HCT116 (cell line): ENCODE results near the gene RAP1A. TPM values are rescaled to one million over a fixed set of nuclear protein-coding genes. Genes with fewer than 3 reads are reported as not detected.

Source experiments
- ATAC-seq: fragments of 200-7000 bp; cut with Tn5 transposase; 2 replicates; pipeline ENCODE4 v1.9.1; 2020; ENCODE audit warnings: mild to moderate bottlenecking, moderate library complexity
- BruUV-seq: library from RNA; stranded (reverse); fragments of 400-500 nt; replicated peaks from 2 replicates; lab custom pipeline; 2021; lab: Mats Ljungman, UMichigan
- CTCF ChIA-PET: fragments of 300-600 bp; sonication (Branson Sonifier 250); formaldehyde crosslinking; loops from one replicate; lab custom pipeline; 2021; ENCODE audit warnings: antibody characterized with exemption; lab: Charles Lee
- POLR2A ChIA-PET: fragments of 300-600, 350-600 bp; sonication (Branson Sonifier 250); formaldehyde crosslinking; loops from one replicate; lab custom pipeline; 2021; ENCODE audit warnings: antibody characterized with exemption; lab: Charles Lee
- RAD21 ChIA-PET, 2 experiments: fragments of 300-600 bp; sonication (Branson Sonifier 250); formaldehyde crosslinking; loops; one replicate each; lab custom pipeline; 2023; ENCODE audit warnings: low total read pairs in 2 of 2; ENCODE audit not compliant: uncharacterized antibody in 2 of 2, unreplicated experiment in 2 of 2, low non-redundant PET in 1 of 2; lab: Charles Lee
- DNase-seq: peaks from one replicate; pipeline ENCODE4 v3.0.0-alpha.2; 2010; ENCODE audit warnings: low read depth, low spot score
- H2AFZ ChIP-seq: fragments of 200-600 bp; shearing (Covaris generic), sonication (generic); 2 replicates; pipeline ENCODE4 v1.6.1; 2017; ENCODE audit warnings: low read depth, mixed run types, mixed read lengths, antibody characterized with exemption, low read length; ENCODE audit not compliant: poor library complexity, severe bottlenecking
- H3K27ac ChIP-seq: 2 replicates; pipeline ENCODE4 v1.5.1; 2012; ENCODE audit warnings: low read depth, low read length
- H3K27me3 ChIP-seq: fragments of 200-600 bp; sonication (generic); 2 replicates; pipeline ENCODE4 v1.6.1; 2016; ENCODE audit warnings: mixed run types, low read length, mixed read lengths; ENCODE audit not compliant: insufficient read depth
- H3K36me3 ChIP-seq, 2 experiments: fragments of 200-500 bp in 1 of 2; fragments of 200-600 bp in 1 of 2; sonication (Bioruptor generic) in 1 of 2; sonication (generic) in 1 of 2; 2 replicates each; pipeline versions ENCODE4 v1.5.1 to v1.6.1; 2014 to 2016; ENCODE audit warnings: low read length in 2 of 2, inconsistent platforms in 1 of 2, mixed read lengths in 1 of 2, mixed run types in 1 of 2; ENCODE audit not compliant: insufficient read depth in 2 of 2, control insufficient read depth in 1 of 2
- H3K4me1 ChIP-seq, 2 experiments: fragments of 200-600 bp in 1 of 2; sonication (generic) in 1 of 2; 2 replicates each; pipeline versions ENCODE4 v1.5.1 to v1.6.1; 2012 to 2017; ENCODE audit warnings: low read length in 2 of 2, inconsistent platforms in 1 of 2, mild to moderate bottlenecking in 1 of 2, mixed read lengths in 1 of 2, mixed run types in 1 of 2, moderate library complexity in 1 of 2; ENCODE audit not compliant: insufficient read depth in 2 of 2, control insufficient read depth in 1 of 2
- H3K4me2 ChIP-seq: fragments of 200-600 bp; sonication (generic); 2 replicates; pipeline ENCODE4 v1.6.1; 2017; ENCODE audit warnings: mixed run types, low read length, mixed read lengths
- H3K4me3 ChIP-seq, 2 experiments: fragments of 200-600 bp in 1 of 2; sonication (generic) in 1 of 2; replicated peaks in 1 of 2; 2 replicates each; pipeline ENCODE4 v1.5.1; 2011 to 2016; ENCODE audit warnings: low read length in 2 of 2, control low read depth in 1 of 2, low read depth in 1 of 2, mild to moderate bottlenecking in 1 of 2, mixed read lengths in 1 of 2, mixed run types in 1 of 2
- H3K79me2 ChIP-seq: fragments of 200-600 bp; sonication (generic); 2 replicates; pipeline ENCODE4 v1.6.1; 2017; ENCODE audit warnings: mild to moderate bottlenecking, mixed run types, low read length, moderate library complexity, mixed read lengths; ENCODE audit not compliant: insufficient read depth
- H3K9ac ChIP-seq: fragments of 200-600 bp; sonication (generic); 2 replicates; pipeline ENCODE4 v1.6.1; 2016; ENCODE audit warnings: low read length, mixed read lengths
- H3K9me2 ChIP-seq: fragments of 200-600 bp; sonication (generic), shearing (Covaris generic); 2 replicates; pipeline ENCODE4 v1.6.1; 2017; ENCODE audit warnings: mixed run types, mild to moderate bottlenecking, moderate library complexity; ENCODE audit not compliant: insufficient read depth
- H3K9me3 ChIP-seq, 2 experiments: fragments of 200-500 bp in 1 of 2; fragments of 200-600 bp in 1 of 2; sonication (Bioruptor generic) in 1 of 2; sonication (generic) in 1 of 2; 2 replicates each; pipeline ENCODE4 v1.6.1; 2014 to 2017; ENCODE audit warnings: low read length in 2 of 2, mixed read lengths in 2 of 2, inconsistent platforms in 1 of 2, low read depth in 1 of 2, mild to moderate bottlenecking in 1 of 2, mixed run types in 1 of 2, moderate library complexity in 1 of 2; ENCODE audit not compliant: control insufficient read depth in 1 of 2, insufficient read depth in 1 of 2
- H4K20me1 ChIP-seq: fragments of 200-600 bp; sonication (generic), shearing (Covaris generic); 2 replicates; pipeline ENCODE4 v1.6.1; 2017; ENCODE audit warnings: mixed run types, mild to moderate bottlenecking, moderate library complexity; ENCODE audit not compliant: insufficient read depth
- CBX3 ChIP-seq: IDR thresholded peaks from 2 replicates; pipeline ENCODE4 v1.6.1; 2012; ENCODE audit warnings: low read depth
- CEBPB ChIP-seq: IDR thresholded peaks from 2 replicates; pipeline ENCODE4 v1.6.1; 2012; ENCODE audit warnings: low read depth
- ELF1 ChIP-seq: IDR thresholded peaks from 2 replicates; pipeline ENCODE4 v1.6.1; 2012; ENCODE audit warnings: low read depth, borderline replicate concordance
- EZH2 ChIP-seq: fragments of 200-600 bp; sonication (generic); IDR thresholded peaks from 2 replicates; pipeline ENCODE4 v1.6.1; 2017; ENCODE audit warnings: antibody characterized with exemption, mixed run types
- FOSL1 ChIP-seq: IDR thresholded peaks from 2 replicates; pipeline ENCODE4 v1.6.1; 2012; ENCODE audit warnings: low read depth
- JUND ChIP-seq: IDR thresholded peaks from 2 replicates; pipeline ENCODE4 v1.6.1; 2012
- MAX ChIP-seq: IDR thresholded peaks from 2 replicates; pipeline ENCODE4 v1.6.1; 2012
- POLR2AphosphoS5 ChIP-seq: IDR thresholded peaks from 2 replicates; pipeline ENCODE4 v1.6.1; 2011; ENCODE audit warnings: mild to moderate bottlenecking, low read depth, low read length, moderate library complexity
- RAD21 ChIP-seq: IDR thresholded peaks from 2 replicates; pipeline ENCODE4 v1.6.1; 2012; ENCODE audit warnings: low read depth, mild to moderate bottlenecking
- SRF ChIP-seq: IDR thresholded peaks from 2 replicates; pipeline ENCODE4 v1.6.1; 2012; ENCODE audit warnings: low read depth
- YY1 ChIP-seq: IDR thresholded peaks from 2 replicates; pipeline ENCODE4 v1.6.1; 2011; ENCODE audit warnings: low read length, low read depth, moderate library complexity, mild to moderate bottlenecking; ENCODE audit not compliant: insufficient replicate concordance; ENCODE audit errors: extremely low read depth
- ZFX ChIP-seq: fragments of 450-650 bp; IDR thresholded peaks from 2 replicates; pipeline ENCODE4 v1.6.1; 2017
- intact Hi-C: fragments of 100-400 bp; cut with micrococcal nuclease; formaldehyde crosslinking; loops from 2 replicates; pipeline ENCODE4 v1.10.0; 2022
- total RNA-seq: library from RNA; stranded (reverse); gene quantifications from one replicate; pipeline ENCODE4 v1.2.1, GENCODE V29; 2021; ENCODE audit not compliant: unreplicated experiment
- TF ChIP-seq, protein P1 (sequence below), 3 experiments: fragments of 200-600 bp in 1 of 3; sonication (generic) in 1 of 3; IDR thresholded peaks in 2 of 3; conservative IDR thresholded peaks in 1 of 3; 2 replicates each; pipeline ENCODE4 v1.5.1; 2012 to 2017; ENCODE audit warnings: low read depth in 2 of 3, low read length in 2 of 3, antibody characterized with exemption in 1 of 3, borderline replicate concordance in 1 of 3, control low read depth in 1 of 3, mild to moderate bottlenecking in 1 of 3, mixed read lengths in 1 of 3, mixed run types in 1 of 3, moderate library complexity in 1 of 3; ENCODE audit not compliant: insufficient read depth in 1 of 3

Gene RAP1A
- total RNA-seq, 1 experiment from 2014 or later = 46.2 TPM

DNA sequence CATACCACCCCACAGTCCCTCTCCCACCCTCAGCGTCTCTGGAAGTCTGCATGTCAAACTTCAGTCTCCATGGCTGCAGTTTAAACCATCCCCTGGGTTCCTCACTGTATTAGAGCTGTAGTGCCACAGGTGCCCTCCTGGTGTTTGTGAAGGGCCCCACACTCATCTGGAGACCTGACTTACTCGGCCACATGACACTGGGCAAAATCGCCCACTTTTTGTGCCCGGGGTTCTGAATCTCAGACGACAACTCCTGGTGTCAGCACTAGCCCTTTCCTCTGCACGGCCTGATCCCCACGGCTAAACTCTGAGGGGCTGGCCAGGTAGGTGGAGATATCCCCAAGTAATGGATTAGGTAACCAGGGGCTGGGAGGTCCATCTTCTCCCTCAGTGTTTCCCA lies 113.1 kb downstream of the RAP1A start:
- H4K20me1 ChIP-seq = no peaks in the 10 kb centered on the region
- H3K9me3 ChIP-seq = no peaks in the 10 kb centered on the region
- no peak overlapping the region for H3K27ac ChIP-seq
- ChIA-PET CTCF (no interaction called here), RAD21 (no interaction called here), POLR2A (no interaction called here)
- H3K79me2 ChIP-seq = no peaks in the 10 kb centered on the region
- no peaks in the 10 kb centered on the region for H3K27me3 ChIP-seq
- no peak for DNase-seq
- intact Hi-C loops = no loop called here
- no peak overlapping the region for H3K4me2 ChIP-seq
- no peaks in the 10 kb centered on the region for H3K9me2 ChIP-seq
- no peak overlapping the region for H3K4me3 ChIP-seq
- no peak overlapping the region for H3K9ac ChIP-seq
- H3K36me3 ChIP-seq = no peaks in the 10 kb centered on the region
- ATAC-seq = no peak; the same call in 1 of the 2 replicates
- no peak overlapping the region for H2AFZ ChIP-seq
- TF ChIP-seq CEBPB = no peak
- peaks cover 4 to 5% of the 10 kb centered on the region in 2 experiments; a peak in 3 of 4 replicates for H3K4me1 ChIP-seq
- no TSS peak for BruUV-seq

GRCh38 chr1:111733183-111733991 lies 113.8 kb downstream of the RAP1A start:
- no peak for TF ChIP-seq MAX
- no peak for TF ChIP-seq ELF1
- TF ChIP-seq RAD21 = no peak
- TF ChIP-seq CBX3 = no peak
- TF ChIP-seq ZFX = no peak
- no peak for TF ChIP-seq POLR2AphosphoS5
- no peak for TF ChIP-seq JUND
- TF ChIP-seq EZH2 = no peak
- TF ChIP-seq YY1 = no peak
- TF ChIP-seq SRF = no peak
- TF ChIP-seq, protein P1, sequence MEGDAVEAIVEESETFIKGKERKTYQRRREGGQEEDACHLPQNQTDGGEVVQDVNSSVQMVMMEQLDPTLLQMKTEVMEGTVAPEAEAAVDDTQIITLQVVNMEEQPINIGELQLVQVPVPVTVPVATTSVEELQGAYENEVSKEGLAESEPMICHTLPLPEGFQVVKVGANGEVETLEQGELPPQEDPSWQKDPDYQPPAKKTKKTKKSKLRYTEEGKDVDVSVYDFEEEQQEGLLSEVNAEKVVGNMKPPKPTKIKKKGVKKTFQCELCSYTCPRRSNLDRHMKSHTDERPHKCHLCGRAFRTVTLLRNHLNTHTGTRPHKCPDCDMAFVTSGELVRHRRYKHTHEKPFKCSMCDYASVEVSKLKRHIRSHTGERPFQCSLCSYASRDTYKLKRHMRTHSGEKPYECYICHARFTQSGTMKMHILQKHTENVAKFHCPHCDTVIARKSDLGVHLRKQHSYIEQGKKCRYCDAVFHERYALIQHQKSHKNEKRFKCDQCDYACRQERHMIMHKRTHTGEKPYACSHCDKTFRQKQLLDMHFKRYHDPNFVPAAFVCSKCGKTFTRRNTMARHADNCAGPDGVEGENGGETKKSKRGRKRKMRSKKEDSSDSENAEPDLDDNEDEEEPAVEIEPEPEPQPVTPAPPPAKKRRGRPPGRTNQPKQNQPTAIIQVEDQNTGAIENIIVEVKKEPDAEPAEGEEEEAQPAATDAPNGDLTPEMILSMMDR (IDR thresholded peaks at IDR 0.05 in 2 of 3, conservative IDR thresholded peaks at IDR 0.05 in 1 of 3; ENCODE audit: borderline replicate concordance in 1 of 3, insufficient read depth in 1 of 3, low read depth in 2 of 3, low read length in 2 of 3) = no peak
- no peak for TF ChIP-seq FOSL1
- TF ChIP-seq CEBPB = no peak
- Histone ChIP-seq H3K27ac (no peak overlapping the region), H3K9me2 (no peaks in the 10 kb centered on the region), H3K4me1 (peaks cover 9 to 10% of the 10 kb centered on the region in 2 experiments; a peak in 3 of 4 replicates), H3K9me3 (no peaks in the 10 kb centered on the region), H3K4me2 (no peak overlapping the region), H4K20me1 (no peaks in the 10 kb centered on the region), H3K9ac (no peak overlapping the region), H2AFZ (no peak overlapping the region), H3K27me3 (no peaks in the 10 kb centered on the region), H3K36me3 (no peaks in the 10 kb centered on the region), H3K79me2 (no peaks in the 10 kb centered on the region), H3K4me3 (no peak overlapping the region)
- intact Hi-C loops = no loop called here
- ATAC-seq = no peak
- CTCF ChIA-PET = no interaction called here
- RAD21 ChIA-PET = no interaction called here
- no peak for DNase-seq
- POLR2A ChIA-PET = no interaction called here
- no TSS peak for BruUV-seq
